PC-9 (cell line): ENCODE data around the gene TTC31. TPM values are rescaled to one million over a fixed set of nuclear protein-coding genes. Genes with fewer than 3 reads are reported as not detected.

ENCODE experiments used
- BruUV-seq: library from RNA; stranded (reverse); fragments of 400-500 nt; replicated peaks from 2 replicates; lab custom pipeline; 2021; lab: Mats Ljungman, UMichigan
- CTCF ChIA-PET: fragments of 300-600 bp; sonication (Branson Sonifier 250); formaldehyde crosslinking; loops from one replicate; lab custom pipeline; 2022; ENCODE audit warnings: antibody characterized with exemption; lab: Charles Lee
- POLR2A ChIA-PET: fragments of 300-600 bp; sonication (Branson Sonifier 250); formaldehyde crosslinking; loops from one replicate; lab custom pipeline; 2022; ENCODE audit warnings: antibody characterized with exemption; ENCODE audit not compliant: unreplicated experiment; lab: Charles Lee
- DNase-seq, 2 experiments: peaks; one replicate each; pipeline versions ENCODE4 v3.0.0 to v3.0.0-alpha.2; 2015 to 2022; ENCODE audit warnings: mixed read lengths in 1 of 2
- H2AFZ ChIP-seq: fragments of 200-600 bp; sonication (generic); 2 replicates; pipeline ENCODE4 v1.8.1; 2017; ENCODE audit warnings: antibody characterized with exemption
- H3F3A ChIP-seq: fragments of 200-600 bp; sonication (generic); 2 replicates; pipeline ENCODE4 v1.8.1; 2017; ENCODE audit warnings: antibody characterized with exemption, mild to moderate bottlenecking, low read depth; ENCODE audit not compliant: insufficient read depth
- H3K27ac ChIP-seq: fragments of 200-600 bp; sonication (generic); 2 replicates; pipeline ENCODE4 v1.6.1; 2016; ENCODE audit warnings: mixed run types
- H3K27me3 ChIP-seq: fragments of 200-600 bp; sonication (generic); 2 replicates; pipeline ENCODE4 v1.6.1; 2016; ENCODE audit warnings: low read depth, mixed run types; ENCODE audit not compliant: insufficient read depth
- H3K36me3 ChIP-seq: fragments of 200-600 bp; sonication (generic); 2 replicates; pipeline ENCODE4 v1.6.1; 2016; ENCODE audit warnings: low read depth, mixed run types
- H3K4me1 ChIP-seq: fragments of 200-600 bp; sonication (generic); replicated peaks from 2 replicates; pipeline ENCODE4 v1.6.1; 2016; ENCODE audit warnings: mixed run types; ENCODE audit not compliant: insufficient read depth
- H3K4me2 ChIP-seq: fragments of 200-600 bp; sonication (generic); 2 replicates; pipeline ENCODE4 v1.6.1; 2017; ENCODE audit warnings: mixed run types
- H3K4me3 ChIP-seq: fragments of 200-600 bp; sonication (generic); 2 replicates; pipeline ENCODE4 v1.6.1; 2016; ENCODE audit warnings: mixed run types
- H3K79me2 ChIP-seq: fragments of 200-600 bp; sonication (generic); 2 replicates; pipeline ENCODE4 v1.6.1; 2017; ENCODE audit warnings: low read depth, mixed run types
- H3K9me2 ChIP-seq: fragments of 200-600 bp; sonication (generic); 2 replicates; pipeline ENCODE4 v1.8.1; 2017; ENCODE audit warnings: mild to moderate bottlenecking; ENCODE audit not compliant: insufficient read depth
- H3K9me3 ChIP-seq: fragments of 200-600 bp; sonication (generic); 2 replicates; pipeline ENCODE4 v1.8.1; 2016; ENCODE audit warnings: low read depth; ENCODE audit not compliant: insufficient read depth
- H4K20me1 ChIP-seq: fragments of 200-600 bp; sonication (generic); 2 replicates; pipeline ENCODE4 v1.8.1; 2017; ENCODE audit not compliant: insufficient read depth
- CTCF ChIP-seq: fragments of 200-600 bp; sonication (generic); conservative IDR thresholded peaks from 2 replicates; pipeline ENCODE4 v1.6.1; 2017; ENCODE audit warnings: mixed run types, antibody characterized with exemption, mild to moderate bottlenecking, moderate library complexity
- EZH2 ChIP-seq: fragments of 200-600 bp; sonication (generic); IDR thresholded peaks from 2 replicates; pipeline ENCODE4 v1.8.0; 2017; ENCODE audit warnings: antibody characterized with exemption, low read depth
- intact Hi-C: fragments of 100-400 bp; cut with micrococcal nuclease; formaldehyde crosslinking; loops from one replicate; pipeline ENCODE4 v1.10.0; 2022; ENCODE audit not compliant: unreplicated experiment
- total RNA-seq: library from RNA; stranded (reverse); gene quantifications from 2 replicates; pipeline ENCODE4 v1.2.3, GENCODE V29; 2021

TTC31 gene
- total RNA-seq, 1 experiment from 2014 or later = 20.1 TPM

DNA sequence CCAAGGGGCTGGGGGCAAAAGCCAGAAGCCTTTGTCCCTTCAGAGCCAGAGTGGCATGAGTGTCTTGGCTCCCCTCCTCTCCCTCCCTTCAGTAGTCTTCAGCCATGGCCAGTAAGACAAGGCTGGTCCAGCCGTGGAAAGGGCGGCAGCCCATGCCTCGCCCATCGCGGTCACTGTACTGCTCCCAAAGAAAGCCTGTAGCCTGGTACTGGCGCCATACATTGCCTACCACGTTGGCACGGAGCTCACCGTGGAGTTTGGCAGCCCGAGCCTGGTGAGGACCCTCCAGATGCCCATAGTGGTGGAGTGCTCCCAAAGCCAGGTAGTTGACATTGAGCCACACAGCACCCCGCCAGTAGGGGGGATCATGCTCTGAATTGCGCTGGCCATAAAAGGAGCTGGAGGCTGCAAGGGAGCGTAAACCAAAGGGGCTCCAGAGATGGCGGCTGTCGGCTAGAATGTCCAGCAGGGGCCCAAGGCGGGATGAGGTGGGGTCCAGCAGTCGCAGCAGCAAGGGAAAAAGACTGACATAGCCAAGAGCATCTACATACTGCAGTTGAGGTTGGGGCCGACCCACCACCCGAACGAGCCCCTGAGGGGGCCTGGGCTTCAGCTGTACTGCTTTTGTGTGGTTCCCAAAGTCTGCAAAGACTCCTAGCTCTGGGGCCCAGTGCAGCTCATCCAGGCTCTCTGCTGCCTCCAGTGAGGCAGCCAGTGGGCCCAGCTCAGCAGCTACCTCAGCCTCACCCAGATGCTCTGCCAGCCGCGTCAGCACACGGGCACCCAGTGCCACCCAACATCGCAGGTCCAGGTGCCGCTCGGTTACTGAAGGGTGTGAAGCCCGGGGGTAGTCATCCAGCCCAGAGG, 21.5 kb upstream of the TTC31 start:
- Histone ChIP-seq H2AFZ (no peak overlapping the region), H3K4me1 (peaks cover 22% of the 10 kb centered on the region)

GRCh38 chr2:74462054-74462785, 20.7 kb upstream of the TTC31 start:
- Histone ChIP-seq H2AFZ (no peak overlapping the region), H3K9me2 (no peaks in the 10 kb centered on the region), H3K79me2 (peaks cover 32% of the 10 kb centered on the region), H3F3A (peaks cover 22% of the 10 kb centered on the region; the same call in 1 of the 2 replicates), H3K27me3 (no peaks in the 10 kb centered on the region), H3K9me3 (no peaks in the 10 kb centered on the region), H3K36me3 (peaks cover 15% of the 10 kb centered on the region), H3K4me2 (no peak overlapping the region), H3K4me3 (no peak overlapping the region), H4K20me1 (no peaks in the 10 kb centered on the region), H3K27ac (no peak overlapping the region), H3K4me1 (peaks cover 22% of the 10 kb centered on the region)
- BruUV-seq = no TSS peak
- intact Hi-C loops = no loop called here
- TF ChIP-seq CTCF (no peak), EZH2 (no peak)
- POLR2A ChIA-PET = no interaction called here
- no peak for DNase-seq
- CTCF ChIA-PET = interaction anchor here (0.5 kb wide), 1 partner anchor 24 kb away, joined by 4 read pairs; no protein-coding TSS in a partner anchor

More for the DNA sequence above, 21.5 kb upstream of the TTC31 start:
- TF ChIP-seq CTCF = no peak; the same call in 1 of the 2 replicates
- TF ChIP-seq EZH2 = no peak
- H3K9me3 ChIP-seq = no peaks in the 10 kb centered on the region
- peaks cover 25% of the 10 kb centered on the region for H3F3A ChIP-seq
- CTCF ChIA-PET = interaction anchor here (0.5 kb wide), 1 partner anchor 24 kb away, joined by 4 read pairs; no protein-coding TSS in a partner anchor
- H3K27me3 ChIP-seq = no peaks in the 10 kb centered on the region
- no TSS peak for BruUV-seq
- H3K36me3 ChIP-seq = peaks cover 15% of the 10 kb centered on the region
- POLR2A ChIA-PET = no interaction called here
- no peak overlapping the region for H3K27ac ChIP-seq
- no peak for DNase-seq
- no peak overlapping the region for H3K4me3 ChIP-seq
- no peaks in the 10 kb centered on the region for H4K20me1 ChIP-seq
- intact Hi-C loops = no loop called here
- H3K79me2 ChIP-seq = peaks cover 37% of the 10 kb centered on the region
- H3K4me2 ChIP-seq = no peak overlapping the region
- H3K9me2 ChIP-seq = no peaks in the 10 kb centered on the region

DNA sequence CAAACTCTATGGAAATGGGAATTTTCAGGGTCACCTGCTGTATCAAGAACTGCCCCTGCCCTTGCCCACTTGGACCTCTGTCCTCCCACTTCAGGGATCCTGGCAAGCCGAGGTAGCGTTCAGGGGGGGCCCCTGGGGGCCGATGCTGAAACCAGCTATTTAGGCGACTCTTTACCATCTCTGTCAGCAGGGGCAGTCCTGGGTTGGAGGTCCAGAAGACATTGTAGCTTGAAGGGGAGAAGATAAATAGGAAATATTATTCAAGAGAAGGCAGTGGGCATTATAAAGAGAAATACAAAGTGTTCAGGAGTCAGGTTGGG, 20.1 kb upstream of the TTC31 start:
- peaks cover 15% of the 10 kb centered on the region for H3K36me3 ChIP-seq
- peaks cover 18% of the 10 kb centered on the region for H3K4me1 ChIP-seq
- no peak overlapping the region for H2AFZ ChIP-seq
- no TSS peak for BruUV-seq
- ChIA-PET POLR2A (no interaction called here), CTCF (no interaction called here)
- H3K4me2 ChIP-seq = no peak overlapping the region
- H3K27ac ChIP-seq = no peak overlapping the region
- no peaks in the 10 kb centered on the region for H3K9me3 ChIP-seq
- H3K4me3 ChIP-seq = no peak overlapping the region
- intact Hi-C loops = no loop called here
- H3K9me2 ChIP-seq = no peaks in the 10 kb centered on the region
- TF ChIP-seq CTCF = no peak
- no peak for TF ChIP-seq EZH2
- no peaks in the 10 kb centered on the region for H3K27me3 ChIP-seq
- H4K20me1 ChIP-seq = no peaks in the 10 kb centered on the region
- H3K79me2 ChIP-seq = peaks cover 32% of the 10 kb centered on the region
- no peak for DNase-seq
- H3F3A ChIP-seq = peaks cover 27% of the 10 kb centered on the region; the same call in 1 of the 2 replicates
